Neural cell (in vitro differentiated cells): Measurements from ENCODE around the gene CKB. TPM values are rescaled to one million over a fixed set of nuclear protein-coding genes. Genes with fewer than 3 reads are reported as not detected.

ENCODE experiments used
- H2AFZ ChIP-seq: fragments of 200-600, 300-800 bp; sonication (generic), shearing (Covaris generic); 2 replicates; pipeline ENCODE4 v1.6.0; 2014; ENCODE audit warnings: low read depth, mild to moderate bottlenecking, antibody characterized with exemption, low read length, moderate library complexity
- H3F3A ChIP-seq: fragments of 200-600 bp; shearing (Covaris generic); 2 replicates; pipeline ENCODE4 v1.6.1; 2016; ENCODE audit warnings: mild to moderate bottlenecking, moderate library complexity, mixed read lengths, antibody characterized with exemption, low read length; ENCODE audit not compliant: insufficient read depth, poor library complexity, severe bottlenecking
- H3K27ac ChIP-seq: fragments of 200-600, 300-800 bp; sonication (generic), shearing (Covaris generic); 2 replicates; pipeline ENCODE4 v1.5.1; 2014; ENCODE audit warnings: mild to moderate bottlenecking, low read length, moderate library complexity
- H3K27me3 ChIP-seq: fragments of 300-800, 200-600 bp; sonication (generic), shearing (Covaris generic); 2 replicates; pipeline ENCODE4 v1.6.0; 2014; ENCODE audit warnings: mild to moderate bottlenecking, low read depth, low read length, moderate library complexity; ENCODE audit not compliant: insufficient read depth
- H3K36me3 ChIP-seq: fragments of 300-800, 200-600 bp; sonication (generic), shearing (Covaris generic); 2 replicates; pipeline ENCODE4 v1.5.1; 2014; ENCODE audit warnings: mild to moderate bottlenecking, antibody characterized with exemption, low read length, moderate library complexity; ENCODE audit not compliant: insufficient read depth
- H3K4me2 ChIP-seq: fragments of 300-800, 200-600 bp; sonication (generic), shearing (Covaris generic); 2 replicates; pipeline ENCODE4 v1.6.0; 2014; ENCODE audit warnings: mild to moderate bottlenecking, low read length
- H3K4me3 ChIP-seq: fragments of 300-800, 200-600 bp; sonication (generic), shearing (Covaris generic); 2 replicates; pipeline ENCODE4 v1.5.1; 2014; ENCODE audit warnings: mild to moderate bottlenecking, low read length, moderate library complexity
- H3K79me2 ChIP-seq: fragments of 200-600 bp; shearing (Covaris generic); replicated peaks from 2 replicates; pipeline ENCODE4 v1.6.0; 2014; ENCODE audit warnings: mild to moderate bottlenecking, low read length, moderate library complexity; ENCODE audit not compliant: insufficient read depth
- H3K9ac ChIP-seq: fragments of 300-800, 200-600 bp; sonication (generic), shearing (Covaris generic); 2 replicates; pipeline ENCODE4 v1.6.1; 2016; ENCODE audit warnings: mild to moderate bottlenecking, low read length, mixed read lengths
- H3K9me2 ChIP-seq: fragments of 200-600 bp; shearing (Covaris generic); 2 replicates; pipeline ENCODE4 v1.6.1; 2016; ENCODE audit warnings: mild to moderate bottlenecking, low read length, mixed read lengths; ENCODE audit not compliant: insufficient read depth
- H3K9me3 ChIP-seq: fragments of 200-600, 300-800 bp; sonication (generic), shearing (Covaris generic); 2 replicates; pipeline ENCODE4 v1.6.1; 2016; ENCODE audit warnings: mild to moderate bottlenecking, mixed run types, low read length, moderate library complexity, mixed read lengths
- H4K20me1 ChIP-seq: fragments of 200-600 bp; shearing (Covaris generic); 2 replicates; pipeline ENCODE4 v1.6.1; 2016; ENCODE audit warnings: mild to moderate bottlenecking, mixed run types; ENCODE audit not compliant: insufficient read depth
- CTCF ChIP-seq: fragments of 450-650 bp; IDR thresholded peaks from 2 replicates; pipeline ENCODE4 v1.5.1; 2014; ENCODE audit warnings: antibody characterized with exemption, mild to moderate bottlenecking, moderate library complexity; ENCODE audit not compliant: poor library complexity, severe bottlenecking
- EP300 ChIP-seq: fragments of 450-650 bp; conservative IDR thresholded peaks from 2 replicates; pipeline ENCODE4 v1.6.1; 2014; ENCODE audit warnings: antibody characterized with exemption, mild to moderate bottlenecking, moderate library complexity; ENCODE audit not compliant: poor library complexity, severe bottlenecking
- EZH2 ChIP-seq: fragments of 200-600, 300-800 bp; shearing (Covaris generic), sonication (generic); IDR thresholded peaks from 2 replicates; pipeline ENCODE4 v1.6.1; 2014; ENCODE audit warnings: antibody characterized with exemption, low read length, borderline replicate concordance, mild to moderate bottlenecking; ENCODE audit not compliant: insufficient read depth, poor library complexity, severe bottlenecking
- MXI1 ChIP-seq: fragments of 450-650 bp; conservative IDR thresholded peaks from 2 replicates; pipeline ENCODE4 v1.6.1; 2014; ENCODE audit warnings: antibody characterized with exemption, mild to moderate bottlenecking; ENCODE audit not compliant: poor library complexity, severe bottlenecking
- POLR2AphosphoS5 ChIP-seq: IDR thresholded peaks from 2 replicates; pipeline ENCODE4 v1.6.1; 2012
- RAD21 ChIP-seq: fragments of 450-650 bp; conservative IDR thresholded peaks from 2 replicates; pipeline ENCODE4 v1.6.1; 2014; ENCODE audit warnings: antibody characterized with exemption, mild to moderate bottlenecking, moderate library complexity
- REST ChIP-seq: IDR thresholded peaks from 2 replicates; pipeline ENCODE4 v1.6.1; 2012; ENCODE audit warnings: borderline replicate concordance
- SMC3 ChIP-seq: fragments of 450-650 bp; conservative IDR thresholded peaks from 2 replicates; pipeline ENCODE4 v1.6.1; 2014; ENCODE audit warnings: antibody characterized with exemption, mild to moderate bottlenecking, moderate library complexity; ENCODE audit not compliant: poor library complexity
- TAF1 ChIP-seq: IDR thresholded peaks from 2 replicates; pipeline ENCODE4 v1.6.1; 2012; ENCODE audit warnings: low read depth
- polyA plus RNA-seq: library from polyadenylated mRNA; depleted of rRNA; stranded (reverse); fragments of >200 nt; gene quantifications from 2 replicates; pipeline ENCODE4 v1.2.3, GENCODE V29; 2014

CKB gene
- polyA plus RNA-seq, 1 donor from 2014 or later = 918 TPM

- no peaks in the 10 kb centered on the region for H3K36me3 ChIP-seq
- no peak overlapping the region for H3K27ac ChIP-seq
- no peaks in the 10 kb centered on the region for H3K27me3 ChIP-seq
- no peaks in the 10 kb centered on the region for H3F3A ChIP-seq
- no peaks in the 10 kb centered on the region for H3K9me2 ChIP-seq
- no peak for TF ChIP-seq REST
- TF ChIP-seq EP300 = no peak
- no peak for TF ChIP-seq POLR2AphosphoS5
- no peak for TF ChIP-seq RAD21
- TF ChIP-seq MXI1 = no peak
- TF ChIP-seq TAF1 = no peak
- no peak for TF ChIP-seq EZH2
- TF ChIP-seq CTCF = no peak
- no peak for TF ChIP-seq SMC3
- no peak overlapping the region for H3K4me3 ChIP-seq
- H3K9ac ChIP-seq = no peak overlapping the region
- no peaks in the 10 kb centered on the region for H3K79me2 ChIP-seq
- no peak overlapping the region for H3K4me2 ChIP-seq
- no peaks in the 10 kb centered on the region for H3K9me3 ChIP-seq
- no peak overlapping the region for H2AFZ ChIP-seq
- H4K20me1 ChIP-seq = no peaks in the 10 kb centered on the region
Observed at GRCh38 chr14:103510724-103511693, 11.6 kb downstream of the CKB start.

- no peak overlapping the region for H3K4me2 ChIP-seq
- TF ChIP-seq EZH2 = no peak
- TF ChIP-seq RAD21 = no peak
- no peak for TF ChIP-seq MXI1
- TF ChIP-seq POLR2AphosphoS5 = no peak
- TF ChIP-seq REST = no peak
- no peak for TF ChIP-seq EP300
- no peak for TF ChIP-seq TAF1
- no peak for TF ChIP-seq CTCF
- TF ChIP-seq SMC3 = no peak
- H3K36me3 ChIP-seq = peaks cover under 1% of the 10 kb centered on the region
- no peaks in the 10 kb centered on the region for H3K27me3 ChIP-seq
- no peak overlapping the region for H2AFZ ChIP-seq
- H3K9me3 ChIP-seq = no peaks in the 10 kb centered on the region
- H4K20me1 ChIP-seq = no peaks in the 10 kb centered on the region
- H3F3A ChIP-seq = no peaks in the 10 kb centered on the region
- no peak overlapping the region for H3K4me3 ChIP-seq
- H3K9ac ChIP-seq = no peak overlapping the region
- no peaks in the 10 kb centered on the region for H3K9me2 ChIP-seq
- H3K27ac ChIP-seq = no peak overlapping the region
- H3K79me2 ChIP-seq = no peaks in the 10 kb centered on the region
Observed at GRCh38 chr14:103509864-103510723, 12.5 kb downstream of the CKB start.
